ENCODE results near the gene ADGRD2.

GRCh38 chr9:124469011-124469832, 19.0 kb downstream of the ADGRD2 start:
- TF ChIP-seq, protein P1, sequence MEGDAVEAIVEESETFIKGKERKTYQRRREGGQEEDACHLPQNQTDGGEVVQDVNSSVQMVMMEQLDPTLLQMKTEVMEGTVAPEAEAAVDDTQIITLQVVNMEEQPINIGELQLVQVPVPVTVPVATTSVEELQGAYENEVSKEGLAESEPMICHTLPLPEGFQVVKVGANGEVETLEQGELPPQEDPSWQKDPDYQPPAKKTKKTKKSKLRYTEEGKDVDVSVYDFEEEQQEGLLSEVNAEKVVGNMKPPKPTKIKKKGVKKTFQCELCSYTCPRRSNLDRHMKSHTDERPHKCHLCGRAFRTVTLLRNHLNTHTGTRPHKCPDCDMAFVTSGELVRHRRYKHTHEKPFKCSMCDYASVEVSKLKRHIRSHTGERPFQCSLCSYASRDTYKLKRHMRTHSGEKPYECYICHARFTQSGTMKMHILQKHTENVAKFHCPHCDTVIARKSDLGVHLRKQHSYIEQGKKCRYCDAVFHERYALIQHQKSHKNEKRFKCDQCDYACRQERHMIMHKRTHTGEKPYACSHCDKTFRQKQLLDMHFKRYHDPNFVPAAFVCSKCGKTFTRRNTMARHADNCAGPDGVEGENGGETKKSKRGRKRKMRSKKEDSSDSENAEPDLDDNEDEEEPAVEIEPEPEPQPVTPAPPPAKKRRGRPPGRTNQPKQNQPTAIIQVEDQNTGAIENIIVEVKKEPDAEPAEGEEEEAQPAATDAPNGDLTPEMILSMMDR (IDR thresholded peaks at IDR 0.05) = no peak
- no peak for TF ChIP-seq POLR2A (IDR thresholded peaks at IDR 0.05)

Measured in lower leg skin (tissue), 3 donors.